Neuron (in vitro differentiated cells): Measurements from ENCODE around the gene ZDHHC3.

Experiments used
- H2AFZ ChIP-seq: one replicate; pipeline ENCODE4 v1.6.1; 2013; ENCODE audit warnings: low read depth, mild to moderate bottlenecking, inconsistent platforms, low read length, moderate library complexity
- H3K27me3 ChIP-seq: one replicate; pipeline ENCODE4 v1.6.1; 2013; ENCODE audit warnings: low read length; ENCODE audit not compliant: insufficient read depth
- H3K36me3 ChIP-seq: one replicate; pipeline ENCODE4 v1.6.1; 2013; ENCODE audit warnings: low read length; ENCODE audit not compliant: insufficient read depth
- H3K4me1 ChIP-seq: one replicate; pipeline ENCODE4 v1.6.1; 2013; ENCODE audit warnings: low read length; ENCODE audit not compliant: insufficient read depth
- H3K4me3 ChIP-seq: 2 replicates; pipeline ENCODE4 v1.5.1; 2013; ENCODE audit warnings: mild to moderate bottlenecking, low read length, moderate library complexity
- H3K9me3 ChIP-seq: one replicate; pipeline ENCODE4 v1.6.1; 2013; ENCODE audit warnings: low read length

Gene ZDHHC3

GRCh38 chr3:44969154-44969827 is 6.7 kb downstream of the ZDHHC3 start:
- no peaks in the 10 kb centered on the region for H3K36me3 ChIP-seq
- peaks cover 3% of the 10 kb centered on the region for H3K4me1 ChIP-seq
- no peaks in the 10 kb centered on the region for H3K9me3 ChIP-seq
- H3K27me3 ChIP-seq, result no peaks in the 10 kb centered on the region
- no peak overlapping the region for H3K4me3 ChIP-seq
- H2AFZ ChIP-seq, result no peak overlapping the region

- no peaks in the 10 kb centered on the region for H3K9me3 ChIP-seq
- H3K27me3 ChIP-seq, result no peaks in the 10 kb centered on the region
- H3K4me3 ChIP-seq, result no peak overlapping the region
- H3K4me1 ChIP-seq, result peaks cover 6% of the 10 kb centered on the region
- H3K36me3 ChIP-seq, result no peaks in the 10 kb centered on the region
- H2AFZ ChIP-seq, result no peak overlapping the region
These were observed 7.5 kb downstream of the ZDHHC3 start for GRCh38 chr3:44968447-44968858.

- Histone ChIP-seq H2AFZ (no peak overlapping the region), H3K4me3 (no peak overlapping the region), H3K36me3 (no peaks in the 10 kb centered on the region), H3K4me1 (peaks cover 8% of the 10 kb centered on the region), H3K9me3 (no peaks in the 10 kb centered on the region), H3K27me3 (no peaks in the 10 kb centered on the region)
These were observed 9.1 kb downstream of the ZDHHC3 start for GRCh38 chr3:44966795-44967278.

GRCh38 chr3:44965165-44965564 is 10.8 kb downstream of the ZDHHC3 start:
- Histone ChIP-seq H2AFZ (no peak overlapping the region), H3K36me3 (no peaks in the 10 kb centered on the region), H3K9me3 (no peaks in the 10 kb centered on the region), H3K4me3 (no peak overlapping the region), H3K27me3 (no peaks in the 10 kb centered on the region), H3K4me1 (peaks cover 13% of the 10 kb centered on the region)

- Histone ChIP-seq H3K4me1 (peaks cover 13% of the 10 kb centered on the region), H3K4me3 (no peak overlapping the region), H3K9me3 (no peaks in the 10 kb centered on the region), H2AFZ (no peak overlapping the region), H3K36me3 (peaks cover 7% of the 10 kb centered on the region), H3K27me3 (no peaks in the 10 kb centered on the region)
These were observed 12.2 kb downstream of the ZDHHC3 start for GRCh38 chr3:44963571-44964325.

- Histone ChIP-seq H3K9me3 (no peaks in the 10 kb centered on the region), H2AFZ (no peak overlapping the region), H3K4me3 (no peak overlapping the region), H3K27me3 (no peaks in the 10 kb centered on the region), H3K4me1 (peaks cover 13% of the 10 kb centered on the region), H3K36me3 (peaks cover 11% of the 10 kb centered on the region)
These were observed 13.2 kb downstream of the ZDHHC3 start for GRCh38 chr3:44962621-44963393.

- peaks cover 13% of the 10 kb centered on the region for H3K4me1 ChIP-seq
- H3K36me3 ChIP-seq, result peaks cover 19% of the 10 kb centered on the region
- no peaks in the 10 kb centered on the region for H3K9me3 ChIP-seq
- H3K27me3 ChIP-seq, result no peaks in the 10 kb centered on the region
- no peak overlapping the region for H3K4me3 ChIP-seq
- no peak overlapping the region for H2AFZ ChIP-seq
These were observed 14.1 kb downstream of the ZDHHC3 start for GRCh38 chr3:44961888-44962287.

GRCh38 chr3:44960387-44961026 is 15.5 kb downstream of the ZDHHC3 start:
- Histone ChIP-seq H3K4me3 (no peak overlapping the region), H3K36me3 (peaks cover 20% of the 10 kb centered on the region), H3K9me3 (no peaks in the 10 kb centered on the region), H3K4me1 (peaks cover 13% of the 10 kb centered on the region), H2AFZ (no peak overlapping the region), H3K27me3 (no peaks in the 10 kb centered on the region)

GRCh38 chr3:44958386-44958785 is 17.6 kb downstream of the ZDHHC3 start:
- H3K36me3 ChIP-seq, result peaks cover 26% of the 10 kb centered on the region
- H2AFZ ChIP-seq, result no peak overlapping the region
- no peaks in the 10 kb centered on the region for H3K27me3 ChIP-seq
- peaks cover 7% of the 10 kb centered on the region for H3K4me1 ChIP-seq
- H3K4me3 ChIP-seq, result no peak overlapping the region
- H3K9me3 ChIP-seq, result no peaks in the 10 kb centered on the region

- Histone ChIP-seq H3K4me3 (no peak overlapping the region), H3K9me3 (no peaks in the 10 kb centered on the region), H3K27me3 (no peaks in the 10 kb centered on the region), H2AFZ (no peak overlapping the region), H3K36me3 (peaks cover 26% of the 10 kb centered on the region), H3K4me1 (peaks cover 7% of the 10 kb centered on the region)
These were observed 18.0 kb downstream of the ZDHHC3 start for GRCh38 chr3:44957986-44958385.

- Histone ChIP-seq H3K27me3 (no peaks in the 10 kb centered on the region), H3K36me3 (peaks cover 26% of the 10 kb centered on the region), H3K4me3 (no peak overlapping the region), H2AFZ (no peak overlapping the region), H3K9me3 (no peaks in the 10 kb centered on the region), H3K4me1 (peaks cover 6% of the 10 kb centered on the region)
These were observed 20.1 kb downstream of the ZDHHC3 start for GRCh38 chr3:44955917-44956316.

GRCh38 chr3:44954962-44955361 is 21.0 kb downstream of the ZDHHC3 start:
- Histone ChIP-seq H3K4me1 (peaks cover 16% of the 10 kb centered on the region), H3K9me3 (no peaks in the 10 kb centered on the region), H3K4me3 (no peak overlapping the region), H2AFZ (no peak overlapping the region), H3K27me3 (no peaks in the 10 kb centered on the region), H3K36me3 (peaks cover 26% of the 10 kb centered on the region)
